ENCODE results near the gene CSNK1D.

CSNK1D gene

DNA sequence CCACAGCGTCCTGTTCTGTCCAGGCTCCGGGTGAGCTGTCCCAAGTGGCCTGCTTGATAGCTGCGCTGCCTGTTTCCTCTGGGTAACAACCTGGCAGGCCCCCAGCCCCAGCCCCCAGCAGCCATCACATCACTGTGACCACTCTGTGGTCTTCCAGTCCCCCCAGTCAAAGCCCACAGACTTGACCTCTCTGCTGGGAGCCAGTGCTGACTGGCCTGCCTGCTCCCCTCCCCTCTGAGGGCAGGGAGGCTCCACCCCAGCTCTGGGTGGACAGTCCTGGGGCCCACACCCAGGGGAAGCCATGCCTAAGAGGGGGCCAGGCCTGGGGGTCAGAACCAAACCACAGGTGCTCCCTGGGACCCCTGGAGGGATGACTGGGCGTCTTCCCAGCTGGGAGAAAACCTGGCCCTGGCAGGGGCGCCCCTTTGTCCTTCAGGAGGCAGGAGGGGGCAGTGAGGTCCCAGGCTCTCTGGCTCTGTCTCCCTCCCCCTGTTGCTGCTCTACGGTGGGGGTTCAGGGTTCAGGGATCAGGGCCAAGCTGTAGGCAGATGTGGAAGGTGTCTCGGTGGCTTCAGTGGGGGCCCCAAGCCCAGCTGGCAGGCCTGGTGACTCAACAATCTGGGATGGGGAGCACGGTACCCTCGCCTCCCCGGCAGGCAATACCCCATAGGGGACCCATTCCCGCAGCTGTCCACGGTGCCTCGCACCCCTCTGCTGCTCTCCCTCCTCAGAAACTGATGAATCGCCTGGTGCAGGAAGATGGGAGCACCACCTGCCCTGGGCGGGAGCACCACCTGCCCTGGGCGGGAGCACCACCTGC, 46.5 kb downstream of the CSNK1D start:
- no peak for DNase-seq

DNA sequence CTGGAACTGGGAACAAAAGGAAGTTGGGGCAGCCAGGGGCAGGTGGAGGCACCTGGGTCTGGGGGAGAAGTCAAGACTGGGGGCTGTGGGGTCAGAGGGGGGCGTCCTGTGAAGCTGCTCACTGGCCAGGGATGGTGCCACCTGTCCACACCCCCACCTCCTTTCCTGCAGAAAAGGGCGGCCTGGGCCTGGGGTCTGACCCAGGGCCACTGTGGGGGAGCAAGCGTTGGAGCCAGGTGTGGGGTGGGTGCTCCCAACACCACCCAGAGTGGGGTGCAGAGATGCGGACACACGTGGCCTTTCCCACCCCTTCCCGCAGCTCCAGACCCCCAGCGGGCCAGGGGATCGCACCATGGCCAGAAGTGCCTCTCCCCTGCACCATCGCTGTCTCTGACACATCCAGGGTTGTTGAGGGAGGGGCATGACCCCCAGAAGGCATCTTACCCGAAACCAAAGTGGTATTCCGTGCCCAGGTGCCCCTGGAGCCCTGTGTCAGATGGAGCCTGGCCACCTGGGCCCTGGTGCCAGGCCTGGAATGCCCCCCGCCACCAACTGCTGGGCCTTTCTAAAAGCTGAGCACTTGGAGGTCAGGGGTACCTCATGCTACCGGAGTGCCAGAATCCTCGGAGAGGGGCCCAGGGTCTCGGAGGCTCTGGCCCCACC, 47.2 kb downstream of the CSNK1D start:
- DNase-seq, result no peak

DNA sequence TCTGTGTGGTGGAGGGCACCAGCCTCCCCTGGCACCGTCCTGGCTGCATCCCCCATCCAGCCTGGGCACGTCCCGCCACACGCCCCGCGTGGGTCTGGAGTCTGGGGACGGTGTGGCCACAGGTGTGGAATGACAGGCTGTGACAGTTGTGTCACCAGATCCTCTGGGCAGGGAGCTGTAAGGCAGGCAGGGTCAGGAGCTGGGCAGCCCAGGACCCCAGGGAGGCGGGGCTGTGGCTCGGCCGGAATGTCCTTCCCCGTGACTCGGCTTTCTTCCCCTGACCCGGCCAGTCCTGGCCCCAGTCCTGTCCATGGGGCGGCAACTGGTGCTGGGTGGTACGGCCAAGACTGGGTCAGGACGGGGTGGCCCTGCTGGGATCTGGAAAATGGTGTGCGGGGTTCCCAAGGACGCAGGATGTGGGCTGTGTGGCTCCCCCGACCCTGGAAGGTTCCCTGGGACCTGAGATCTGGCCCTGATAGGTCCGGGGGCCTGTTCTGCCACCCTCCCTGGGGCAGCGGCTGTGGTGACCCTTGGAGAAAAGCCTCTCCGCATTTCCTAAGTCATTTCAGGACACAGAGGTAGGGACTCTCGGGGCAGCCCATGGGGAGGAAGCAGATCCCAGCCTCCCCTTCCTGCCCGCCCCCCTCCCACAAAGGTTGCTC, 48.0 kb downstream of the CSNK1D start:
- DNase-seq, result no peak

DNA sequence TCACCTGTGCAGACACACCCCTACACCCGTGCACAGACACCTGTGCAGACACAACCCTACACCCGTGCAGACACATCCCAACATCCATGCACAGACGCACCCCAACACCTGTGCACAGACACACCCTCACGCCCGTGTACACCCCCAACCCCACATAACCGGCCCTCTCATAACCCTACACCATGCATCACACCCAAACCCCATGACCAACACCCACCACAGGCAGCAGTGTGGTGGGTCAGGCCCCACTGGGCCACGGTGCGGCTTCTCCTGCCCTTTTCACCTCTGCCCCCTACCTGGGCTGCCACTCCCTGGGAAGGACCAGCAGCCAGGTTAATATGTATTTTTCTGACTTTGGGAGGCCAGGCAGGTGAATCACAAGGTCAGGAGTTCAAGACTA, 48.8 kb downstream of the CSNK1D start:
- no peak for DNase-seq

DNA sequence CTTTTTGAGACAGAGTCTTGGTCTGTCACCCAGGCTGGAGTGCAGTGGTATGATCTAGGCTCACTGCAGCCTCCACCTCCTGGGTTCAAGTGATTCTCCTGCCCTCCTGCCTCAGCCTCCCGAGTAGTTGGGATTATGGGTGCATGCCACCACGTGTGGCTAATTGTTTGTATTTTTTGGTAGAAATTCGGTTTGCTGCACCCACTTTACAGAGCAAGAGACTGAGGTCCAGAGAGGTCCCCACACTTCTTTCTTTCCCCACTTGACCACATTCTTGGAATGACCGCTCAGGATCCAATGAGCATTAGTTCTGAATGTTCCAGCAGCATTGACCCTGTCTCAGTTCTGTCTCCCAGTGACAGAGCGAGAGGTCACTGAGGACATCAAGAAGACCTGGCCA, 50.0 kb downstream of the CSNK1D start:
- DNase-seq, result no peak

DNA sequence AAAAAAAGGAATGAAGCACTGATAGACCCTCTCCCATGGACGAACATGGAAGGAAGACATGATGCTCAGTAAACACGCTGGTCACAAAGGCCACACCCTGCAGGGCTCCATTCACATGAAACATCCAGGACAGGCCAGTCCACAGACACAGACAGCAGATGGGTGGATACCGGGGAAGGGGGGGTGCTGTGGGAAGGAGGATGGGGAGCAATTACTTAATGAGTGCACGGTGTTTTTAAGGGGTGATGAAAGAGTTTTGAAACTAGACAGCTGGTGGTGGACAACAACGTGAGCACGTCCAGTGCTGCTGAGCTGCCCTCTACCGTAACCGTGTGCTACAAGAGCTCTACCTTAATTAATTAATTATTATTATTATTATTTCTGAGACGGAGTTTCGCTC, 50.7 kb downstream of the CSNK1D start:
- DNase-seq, result no peak

DNA sequence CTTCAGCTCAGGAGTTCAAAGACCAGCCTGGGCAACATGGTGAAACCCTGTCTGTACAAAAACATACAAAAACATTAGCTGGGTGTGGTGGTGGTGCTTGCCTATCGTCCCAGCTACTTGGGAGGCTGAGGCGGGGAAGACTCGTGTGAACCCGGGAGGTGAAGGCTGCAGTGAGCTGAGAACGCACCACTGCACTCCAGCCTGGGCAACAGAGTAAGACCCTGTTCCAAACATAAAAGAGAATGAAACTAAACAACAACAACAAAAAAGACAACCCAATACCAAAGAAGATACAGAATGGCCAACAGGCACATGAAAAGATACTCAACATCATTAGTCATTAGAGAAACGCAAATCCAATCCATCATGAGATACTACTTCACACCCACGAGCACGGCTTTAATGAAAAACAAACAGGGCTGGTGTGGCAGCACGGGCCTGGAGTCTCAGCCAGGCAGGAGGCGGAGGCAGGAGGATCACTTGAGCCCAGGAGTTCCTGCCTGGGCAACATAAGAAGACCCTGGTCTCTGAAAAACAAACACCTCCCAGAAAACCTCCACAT, 52.1 kb downstream of the CSNK1D start:
- no peak for DNase-seq

DNA sequence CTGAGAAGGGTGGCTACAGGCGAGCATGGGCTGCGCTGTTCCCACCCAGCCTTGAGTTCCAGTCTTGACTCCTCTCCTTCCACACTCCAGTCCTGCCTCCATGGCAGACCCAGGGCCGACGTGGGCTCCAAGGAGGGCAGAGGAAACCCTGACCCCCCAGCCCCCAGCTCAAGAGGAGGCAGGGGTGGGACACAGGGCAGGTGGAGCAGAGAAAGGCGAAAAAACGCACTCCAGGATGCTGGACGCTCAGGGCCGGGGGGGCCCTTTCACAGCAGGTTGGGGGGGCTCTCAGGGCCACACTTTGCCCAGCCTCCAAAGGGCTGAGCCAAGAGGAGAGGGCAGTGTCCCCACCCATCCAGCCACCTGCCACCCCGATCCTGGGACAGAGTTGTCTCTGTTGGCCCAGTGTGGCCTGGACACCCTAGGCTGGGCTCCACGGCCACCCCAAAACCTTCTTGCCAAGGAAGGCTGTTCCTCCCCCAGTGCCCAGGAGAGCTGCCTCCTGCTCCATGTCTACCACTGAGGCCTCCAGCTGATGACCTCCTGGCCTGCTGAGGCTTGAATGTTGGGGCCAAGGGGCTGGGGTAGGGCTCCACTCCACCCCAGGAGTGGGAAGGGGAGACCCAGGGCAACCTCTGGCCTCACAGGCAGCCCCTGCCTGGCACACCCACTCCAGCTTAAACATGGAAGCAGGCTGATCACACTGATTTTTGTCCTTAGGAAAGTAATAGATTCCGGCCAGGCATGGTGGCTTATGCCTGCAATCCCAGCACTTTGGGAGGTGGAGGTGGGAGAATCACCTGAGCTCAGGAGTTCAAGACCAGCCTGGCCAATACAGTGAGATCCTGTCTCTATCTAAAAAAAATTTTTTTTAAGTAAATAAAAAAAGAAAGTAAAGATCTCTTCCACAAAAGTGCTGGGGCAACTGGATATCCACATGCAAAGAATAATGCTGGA, 53.5 kb downstream of the CSNK1D start:
- no peak for DNase-seq

DNA sequence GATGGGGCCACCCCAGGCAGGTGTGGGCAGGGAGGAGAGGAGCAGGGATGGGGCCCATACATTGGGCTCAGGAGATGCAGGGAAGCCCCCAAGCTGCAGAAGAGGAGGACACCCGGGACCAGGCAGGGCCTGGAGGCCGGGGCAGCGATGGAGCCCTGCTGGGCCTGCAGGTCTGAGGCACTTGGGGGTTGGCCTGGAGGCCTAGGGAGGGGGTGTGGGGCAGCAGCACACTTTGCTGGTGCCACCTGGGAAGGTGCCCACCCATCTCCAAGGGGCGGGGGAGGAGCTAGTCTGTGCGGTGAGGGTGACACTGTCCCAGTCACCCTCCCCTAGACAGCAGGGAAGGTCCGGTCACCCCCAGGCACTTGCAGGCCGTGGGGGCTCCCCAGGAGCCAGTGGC, 54.4 kb downstream of the CSNK1D start:
- DNase-seq, result no peak

DNA sequence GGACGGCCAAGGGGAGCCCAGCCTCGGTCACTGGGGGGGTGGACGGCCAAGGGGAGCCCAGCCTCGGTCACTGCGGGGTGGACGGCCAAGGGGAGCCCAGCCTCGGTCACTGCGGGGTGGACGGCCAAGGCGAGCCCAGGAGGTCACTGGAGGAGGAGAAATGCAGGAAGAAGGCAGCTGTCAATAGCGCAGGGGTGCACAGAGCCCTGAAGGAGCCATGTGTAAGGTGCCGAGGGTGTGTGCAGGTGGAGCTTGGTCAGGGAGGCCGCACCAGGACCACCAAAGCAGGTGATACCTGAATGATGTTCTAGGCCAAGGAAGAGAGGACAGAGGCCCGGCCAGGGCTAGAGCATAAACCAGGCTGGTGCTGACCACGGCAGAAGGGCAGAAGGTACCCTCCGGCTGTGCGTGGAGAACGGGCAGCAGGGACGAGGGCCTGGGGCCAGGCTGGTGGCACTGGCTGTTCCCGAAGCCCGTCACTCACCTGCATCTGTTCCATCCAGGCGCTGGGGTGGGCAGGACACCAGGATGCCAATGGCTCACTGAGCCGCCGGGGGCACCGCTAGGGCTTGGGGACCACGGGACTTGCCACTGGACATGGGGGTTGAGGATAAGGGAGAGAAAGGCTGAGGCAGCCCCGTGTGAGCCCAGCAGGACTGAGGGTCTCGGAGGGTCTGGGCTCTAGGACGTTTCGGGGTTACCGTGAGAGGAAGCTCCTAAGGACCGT, 55.0 kb downstream of the CSNK1D start:
- no peak for DNase-seq

DNA sequence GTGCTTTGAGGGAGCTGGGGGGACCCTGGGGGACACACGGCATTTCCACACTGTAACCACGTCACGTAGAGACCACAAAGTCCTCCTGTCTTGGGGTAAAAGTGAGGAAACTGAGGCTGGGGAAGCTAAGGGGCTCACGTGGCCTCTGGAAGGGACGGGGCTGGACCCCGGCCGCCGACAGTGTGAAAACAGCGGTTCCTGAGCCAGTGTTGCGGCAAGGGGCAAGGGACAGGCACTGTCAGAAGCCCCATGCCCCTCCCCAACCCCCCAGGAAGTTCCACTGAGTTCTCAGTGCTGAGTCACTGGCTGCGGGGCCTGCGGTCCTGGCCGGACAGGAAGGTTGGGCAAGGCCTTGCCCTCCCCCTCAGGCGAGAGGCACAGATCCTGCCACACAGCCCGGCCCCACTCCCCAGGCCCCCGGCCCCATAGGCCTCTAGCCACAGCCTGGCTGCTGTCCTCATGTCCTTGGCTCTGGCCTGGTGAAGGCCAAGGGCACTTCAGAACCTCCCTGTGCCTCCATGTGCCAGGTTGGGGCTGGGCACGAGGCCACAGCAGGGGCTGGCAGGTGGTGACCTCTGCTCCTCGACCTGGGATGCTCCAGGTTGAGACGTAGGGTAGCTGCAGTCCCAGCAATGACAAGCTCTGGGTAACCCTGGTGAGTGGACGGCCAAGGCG, 55.8 kb downstream of the CSNK1D start:
- DNase-seq, result peak in 1 of 2 donors; percentile 81

DNA sequence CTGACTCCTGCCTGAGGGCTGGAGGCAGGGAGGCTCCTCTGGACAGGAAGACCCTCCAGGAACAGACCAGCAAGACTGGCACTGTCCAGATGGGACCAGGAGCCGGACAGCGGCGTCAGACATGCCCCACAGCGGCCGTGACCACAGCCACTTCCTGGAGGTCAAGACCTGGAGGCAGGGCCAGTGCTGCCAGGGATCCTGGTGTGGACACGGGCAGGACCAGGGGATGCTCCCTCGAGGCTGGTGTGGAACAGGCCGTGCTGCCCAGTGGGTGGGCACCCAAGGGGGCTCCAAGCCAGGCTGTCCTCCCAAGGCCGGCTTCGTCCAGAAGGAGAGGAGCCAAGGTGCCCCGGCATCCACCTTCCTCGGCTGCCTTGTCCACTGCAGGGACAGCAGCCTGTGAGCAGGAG, 56.4 kb downstream of the CSNK1D start:
- no peak for DNase-seq

DNA sequence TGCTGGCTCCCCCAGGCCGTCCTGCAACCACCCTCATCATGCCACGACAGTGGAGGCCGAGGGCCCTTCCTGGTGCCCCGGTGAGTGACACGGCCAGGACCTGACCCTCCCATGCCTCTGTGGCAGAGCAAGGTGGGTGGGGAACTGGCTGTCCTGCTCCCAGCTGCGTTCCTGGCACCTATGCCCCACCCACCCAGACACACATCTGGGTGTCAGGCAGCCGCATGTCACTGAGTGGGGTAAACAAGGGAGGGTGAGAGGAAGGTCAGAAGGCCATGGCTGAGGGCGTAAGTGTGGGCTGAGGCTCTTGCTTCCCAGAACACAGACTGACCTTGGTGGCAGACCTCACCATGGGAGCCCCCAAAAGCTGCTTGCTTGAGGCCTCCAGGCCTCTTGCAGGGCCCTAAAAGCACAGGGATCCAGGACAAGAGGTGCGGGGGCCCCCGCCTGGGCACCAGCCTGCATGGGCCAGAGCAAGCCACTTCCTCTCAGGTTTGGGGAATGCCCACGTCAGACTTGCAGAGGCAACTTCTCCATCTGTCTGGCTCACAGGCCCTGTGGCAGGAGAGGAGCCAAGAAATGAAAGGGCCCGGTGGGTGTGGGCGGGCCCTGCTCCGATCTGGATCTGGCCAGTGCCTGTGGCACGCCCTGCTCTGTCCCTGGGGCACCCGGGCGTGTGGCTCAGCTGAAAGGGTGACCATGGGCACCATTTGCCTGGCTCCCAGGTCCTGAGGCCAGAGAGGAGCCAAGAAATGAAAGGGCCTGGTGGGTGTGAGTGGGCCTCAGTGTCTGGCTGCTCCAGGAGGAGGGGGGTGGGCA, 57.0 kb downstream of the CSNK1D start:
- DNase-seq, result peak; percentile 69 to 88

DNA sequence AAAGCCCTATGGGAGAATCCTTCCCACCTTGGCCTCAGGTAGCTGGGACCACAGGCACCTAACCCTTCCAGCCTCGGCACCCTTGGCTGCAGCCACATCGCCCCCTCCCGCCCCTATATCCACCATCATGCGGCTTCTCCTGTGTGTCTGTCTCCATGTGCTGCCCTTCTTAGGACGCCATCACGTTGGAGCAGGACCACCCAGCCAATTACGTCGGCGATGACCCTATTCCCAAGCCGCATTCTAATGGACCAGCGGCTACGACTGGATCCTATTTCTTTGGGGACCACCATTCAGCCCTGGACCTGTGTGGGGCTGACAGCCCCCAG, 57.6 kb downstream of the CSNK1D start:
- DNase-seq, result no peak

DNA sequence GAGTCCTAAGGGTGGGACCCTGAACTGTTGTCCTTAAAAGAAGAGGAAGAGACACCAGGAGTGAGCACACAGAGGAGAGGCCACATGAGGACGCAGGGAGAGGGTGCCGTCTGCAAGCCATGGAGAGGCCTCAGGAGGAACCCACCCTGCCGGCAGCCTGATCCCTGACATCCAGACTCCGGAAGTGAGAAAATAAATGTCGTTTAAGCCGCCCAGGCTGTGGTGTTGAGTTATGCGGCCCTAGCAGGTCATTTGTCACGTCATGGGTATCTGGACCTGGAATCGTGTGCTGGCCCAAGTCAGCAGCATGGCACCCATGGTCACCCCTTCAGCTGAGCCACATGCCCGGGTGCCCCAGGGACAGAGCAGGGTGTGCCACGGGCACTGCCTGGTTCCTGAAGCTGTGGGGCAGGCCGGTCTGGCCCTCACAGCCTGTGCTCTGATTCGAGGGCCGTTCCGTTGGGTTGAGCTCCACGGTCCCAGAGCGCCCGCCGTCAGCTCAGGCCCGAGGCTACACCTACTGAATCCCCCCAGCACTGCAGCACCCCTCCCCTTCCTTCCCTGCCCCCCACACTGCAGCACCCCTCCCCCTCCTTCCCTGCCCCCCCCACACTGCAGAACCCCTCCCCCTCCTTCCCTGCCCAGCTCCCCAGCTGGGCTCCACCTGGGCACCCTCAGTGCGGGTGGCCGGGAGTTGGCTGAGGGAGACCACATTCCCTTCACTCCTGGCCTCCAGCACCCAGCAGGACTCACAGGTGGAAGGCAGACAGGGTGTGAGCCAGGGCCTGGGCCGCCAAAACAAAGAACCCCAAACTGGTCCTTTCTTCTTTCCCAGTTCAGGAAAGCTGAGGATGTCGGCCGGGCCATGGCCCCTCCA, 58.2 kb downstream of the CSNK1D start:
- no peak for DNase-seq

DNA sequence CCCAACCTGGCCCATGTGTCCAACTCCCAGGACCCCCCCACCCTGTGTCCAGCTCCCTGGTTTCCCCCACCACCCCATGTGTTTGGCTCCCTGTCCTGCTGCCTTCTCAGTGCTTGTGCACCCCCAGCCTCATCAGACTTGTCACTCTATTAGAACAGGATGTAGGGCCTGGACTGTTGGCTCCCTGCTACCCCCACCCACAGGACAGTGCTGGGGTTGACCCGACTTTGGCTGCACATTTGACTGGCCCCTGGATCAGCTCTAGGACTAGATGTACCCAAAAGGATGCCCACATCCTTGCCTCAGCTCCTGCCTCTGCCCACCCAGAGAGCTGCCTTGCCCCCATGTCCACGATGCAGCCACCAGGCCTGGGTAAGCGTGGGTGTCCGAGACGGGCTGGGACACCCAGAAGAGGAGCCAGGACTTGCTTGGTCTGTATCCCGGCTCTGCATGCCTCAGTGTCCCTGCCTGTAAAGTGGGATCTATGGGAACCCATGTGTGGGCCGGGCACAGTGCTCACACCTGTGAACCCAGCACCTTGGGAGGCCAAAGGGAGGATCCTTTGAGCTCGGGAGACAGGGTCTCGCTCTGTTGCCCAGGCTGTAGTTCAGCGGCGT, 59.4 kb downstream of the CSNK1D start:
- no peak for DNase-seq

DNA sequence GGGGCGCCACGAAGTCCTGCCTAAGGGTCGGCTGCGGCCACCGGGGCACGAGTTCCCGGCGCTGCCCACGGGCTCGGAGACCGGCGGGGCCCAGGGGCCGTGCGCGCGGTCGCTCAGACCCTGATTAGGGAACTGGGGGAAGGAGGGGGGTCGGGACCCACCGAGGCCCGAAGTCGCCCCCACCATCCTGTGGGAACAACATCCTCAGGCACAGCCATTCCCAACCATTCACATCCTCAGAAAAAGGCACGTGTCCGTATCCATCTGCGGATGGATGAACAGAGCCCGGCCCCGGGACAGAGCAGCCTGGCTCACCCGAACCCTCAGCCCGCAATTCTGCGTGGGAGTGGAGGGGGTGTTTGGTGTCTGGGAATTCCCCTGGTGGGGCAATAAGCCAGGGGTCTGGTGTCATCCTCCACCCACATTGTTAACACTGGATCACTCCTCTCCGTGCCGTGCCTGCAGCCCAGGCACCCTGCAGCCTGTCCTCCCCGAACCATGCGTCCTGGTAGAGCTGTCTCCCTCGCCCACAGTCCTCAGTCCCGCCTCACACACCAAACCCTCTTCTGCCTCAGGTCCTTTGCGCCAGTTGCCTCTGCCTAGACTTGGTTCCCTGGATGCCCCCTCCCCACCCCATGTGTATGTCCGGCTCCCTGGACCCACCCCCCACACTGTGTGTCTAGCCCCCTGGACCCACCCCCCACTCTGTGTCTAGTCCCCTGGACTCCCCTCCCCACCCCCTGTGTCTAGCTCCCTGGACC, 60.1 kb downstream of the CSNK1D start:
- peak; percentile 72 to 77 for DNase-seq
